Measurements from ENCODE around the gene CHCHD3.

DNA sequence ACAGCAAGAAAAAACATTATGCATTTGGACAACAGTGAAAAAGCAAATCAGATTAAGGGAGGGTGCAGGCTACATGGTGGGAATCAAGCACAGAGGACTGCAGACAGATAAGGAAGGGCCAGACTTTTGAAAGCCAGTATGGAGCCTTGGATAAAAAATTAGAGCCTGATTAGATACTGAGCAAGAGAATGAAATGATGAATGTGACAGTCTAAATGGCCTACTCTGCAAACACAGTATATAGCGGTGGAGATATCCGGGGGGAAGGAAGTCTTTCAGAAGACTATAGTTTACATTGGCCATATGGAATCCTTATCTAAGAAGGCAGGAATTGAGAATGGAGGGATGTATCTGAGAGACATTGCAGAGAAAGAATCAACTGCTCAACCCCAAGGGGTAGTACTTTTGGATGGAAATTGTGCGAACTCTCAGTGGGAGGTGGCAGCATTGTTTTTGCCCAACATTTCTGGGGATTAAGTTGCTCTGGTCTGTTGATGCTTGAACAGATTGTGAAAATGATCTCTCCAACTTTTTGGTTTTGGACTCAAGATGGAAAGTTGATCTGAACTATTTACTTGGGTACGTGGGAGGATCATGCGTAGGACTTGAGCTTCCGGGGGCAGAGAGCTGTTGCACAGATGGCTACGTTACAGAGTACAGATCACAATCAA lies 39.4 kb upstream of the CHCHD3 start:
- TF ChIP-seq, protein P1, sequence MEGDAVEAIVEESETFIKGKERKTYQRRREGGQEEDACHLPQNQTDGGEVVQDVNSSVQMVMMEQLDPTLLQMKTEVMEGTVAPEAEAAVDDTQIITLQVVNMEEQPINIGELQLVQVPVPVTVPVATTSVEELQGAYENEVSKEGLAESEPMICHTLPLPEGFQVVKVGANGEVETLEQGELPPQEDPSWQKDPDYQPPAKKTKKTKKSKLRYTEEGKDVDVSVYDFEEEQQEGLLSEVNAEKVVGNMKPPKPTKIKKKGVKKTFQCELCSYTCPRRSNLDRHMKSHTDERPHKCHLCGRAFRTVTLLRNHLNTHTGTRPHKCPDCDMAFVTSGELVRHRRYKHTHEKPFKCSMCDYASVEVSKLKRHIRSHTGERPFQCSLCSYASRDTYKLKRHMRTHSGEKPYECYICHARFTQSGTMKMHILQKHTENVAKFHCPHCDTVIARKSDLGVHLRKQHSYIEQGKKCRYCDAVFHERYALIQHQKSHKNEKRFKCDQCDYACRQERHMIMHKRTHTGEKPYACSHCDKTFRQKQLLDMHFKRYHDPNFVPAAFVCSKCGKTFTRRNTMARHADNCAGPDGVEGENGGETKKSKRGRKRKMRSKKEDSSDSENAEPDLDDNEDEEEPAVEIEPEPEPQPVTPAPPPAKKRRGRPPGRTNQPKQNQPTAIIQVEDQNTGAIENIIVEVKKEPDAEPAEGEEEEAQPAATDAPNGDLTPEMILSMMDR (conservative IDR thresholded peaks at IDR 0.05; ENCODE audit: low read length): no peak
- TF ChIP-seq EZH2phosphoT487 (IDR thresholded peaks at IDR 0.05; ENCODE audit: borderline replicate concordance): no peak
